Measurements from ENCODE around the gene DBH. TPM values are rescaled to one million over a fixed set of nuclear protein-coding genes. Genes with fewer than 3 reads are reported as not detected.

DBH gene
- total RNA-seq, 1 experiment from 2014 or later: not detected

DNA sequence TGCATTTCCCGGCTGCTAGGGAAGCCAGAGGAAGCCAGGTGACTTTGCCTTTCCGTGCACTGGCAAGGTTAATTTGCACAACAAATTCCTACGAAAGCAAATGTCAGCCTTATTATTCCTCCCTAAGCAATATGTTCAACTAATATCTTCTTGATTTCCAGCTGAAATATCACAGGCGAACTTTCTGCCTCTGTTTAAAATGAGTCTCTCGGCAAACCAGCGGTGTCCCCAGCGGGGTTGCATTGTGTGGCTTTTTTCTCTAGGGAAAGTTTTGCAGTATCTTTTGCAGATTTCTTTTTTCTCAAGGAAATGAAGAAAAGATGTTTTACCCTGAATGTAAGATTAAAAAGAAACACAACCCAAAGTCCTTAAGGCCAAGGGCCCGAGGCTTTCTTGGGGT is 1.9 kb downstream of the DBH start:
- DNase-seq (ENCODE audit: low read depth): no peak
- in situ Hi-C loops (cut with HindIII; ENCODE audit: low pct_unique_long_range_greater_than_20kb, low sequenced_read_pairs): no loop called here

DNA sequence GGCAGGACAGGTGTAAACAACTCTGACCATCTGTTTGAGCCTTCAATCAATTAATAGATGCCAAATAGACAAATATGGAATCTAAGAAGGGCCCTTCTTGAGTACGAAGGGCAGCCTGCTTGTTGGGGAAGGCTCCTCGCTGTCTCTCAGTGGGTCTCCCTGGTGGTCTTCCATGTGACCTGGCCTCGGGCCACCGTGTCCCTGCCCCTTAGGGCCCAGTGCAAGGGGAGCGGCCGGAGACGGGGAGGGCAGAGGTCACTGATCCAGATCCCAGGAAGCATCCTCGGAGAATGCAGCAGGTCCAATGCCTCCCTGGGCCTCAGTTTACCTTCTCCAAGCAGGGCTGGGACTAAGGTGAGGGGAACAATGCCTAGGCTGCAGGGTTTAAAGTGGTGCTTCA is 2.5 kb downstream of the DBH start:
- DNase-seq (ENCODE audit: low read depth): no peak
- in situ Hi-C loops (cut with HindIII; ENCODE audit: low pct_unique_long_range_greater_than_20kb, low sequenced_read_pairs): no loop called here

DNA sequence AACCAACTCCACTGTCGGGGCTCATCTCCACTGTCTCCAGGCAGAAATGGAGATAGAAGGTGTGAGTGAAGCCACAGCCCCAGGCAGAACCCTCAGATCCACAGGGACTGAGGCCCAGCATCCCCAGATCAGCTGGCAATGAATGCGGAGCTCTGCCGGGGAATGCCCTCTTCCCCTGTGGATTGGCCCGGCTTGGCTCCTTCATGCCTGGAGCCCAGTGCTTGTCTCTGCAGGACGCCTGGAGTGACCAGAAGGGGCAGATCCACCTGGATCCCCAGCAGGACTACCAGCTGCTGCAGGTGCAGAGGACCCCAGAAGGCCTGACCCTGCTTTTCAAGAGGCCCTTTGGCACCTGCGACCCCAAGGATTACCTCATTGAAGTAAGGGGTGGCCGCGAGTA is 3.5 kb downstream of the DBH start:
- no peak for DNase-seq (ENCODE audit: low read depth)

DNA sequence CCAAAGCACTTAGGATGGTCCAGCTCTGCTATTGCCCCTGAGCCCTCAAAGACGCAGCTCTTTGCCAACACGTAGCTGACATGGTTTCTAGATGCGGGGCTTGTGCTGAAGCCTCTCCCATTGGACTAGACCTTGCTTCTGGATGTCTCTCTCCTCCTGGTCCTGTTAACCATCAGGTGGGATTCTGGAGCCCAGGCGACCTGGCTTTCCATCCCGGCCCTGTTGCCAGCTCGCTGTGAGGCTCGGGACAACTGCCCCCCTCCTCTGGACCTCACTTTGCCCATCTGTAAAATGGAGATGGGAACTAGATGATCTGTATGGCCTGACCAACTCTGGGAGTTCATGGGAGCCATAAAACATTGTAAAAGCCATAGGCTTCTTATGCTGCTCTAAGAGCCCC is 4.0 kb downstream of the DBH start:
- in situ Hi-C loops (cut with HindIII; ENCODE audit: low pct_unique_long_range_greater_than_20kb, low sequenced_read_pairs): no loop called here
- no peak for DNase-seq (ENCODE audit: low read depth)

More for the DNA sequence above, 3.5 kb downstream of the DBH start:
- in situ Hi-C loops (cut with HindIII; ENCODE audit: low pct_unique_long_range_greater_than_20kb, low sequenced_read_pairs): no loop called here

DNA sequence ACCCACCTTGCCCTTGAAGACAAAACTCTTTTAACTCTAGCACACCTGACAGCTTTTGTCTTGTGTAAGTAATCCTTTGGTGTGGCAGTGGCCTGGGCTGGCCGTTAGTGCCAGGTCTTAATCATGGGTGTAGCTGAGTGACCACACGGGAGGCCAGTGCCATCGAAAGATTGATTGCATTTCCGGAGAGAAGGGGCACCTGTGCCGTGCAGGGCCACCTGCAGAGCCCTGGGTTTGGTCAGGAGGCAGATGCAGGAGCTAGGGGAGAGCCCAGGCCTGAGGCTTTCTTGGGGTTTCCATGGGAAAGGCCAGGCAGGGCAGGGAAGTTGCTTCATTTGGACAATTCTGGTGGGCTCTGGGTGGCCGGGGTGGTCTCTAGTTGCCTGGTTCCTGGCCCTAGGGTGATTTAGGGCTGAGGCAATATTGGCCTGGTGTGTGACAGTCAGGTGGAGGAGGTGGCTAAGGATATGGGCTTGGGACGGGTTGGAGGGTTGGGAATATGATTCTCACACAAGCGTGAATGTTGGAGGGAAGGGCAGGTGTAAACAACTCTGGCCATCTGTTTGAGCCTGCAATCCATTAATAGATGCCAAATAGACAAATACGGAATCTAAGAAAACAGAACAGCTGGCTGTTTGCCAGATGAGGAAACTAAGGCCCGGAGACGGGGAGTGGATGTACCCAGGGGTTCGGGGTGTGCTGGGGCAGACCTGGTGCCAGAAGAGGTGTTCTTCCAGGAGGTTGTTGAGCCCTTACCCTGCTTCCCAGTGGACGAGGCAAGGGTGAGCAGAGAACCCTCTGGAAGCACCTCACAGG is 4.6 kb downstream of the DBH start:
- no peak for DNase-seq (ENCODE audit: low read depth)
- in situ Hi-C loops (cut with HindIII; ENCODE audit: low pct_unique_long_range_greater_than_20kb, low sequenced_read_pairs): no loop called here

DNA sequence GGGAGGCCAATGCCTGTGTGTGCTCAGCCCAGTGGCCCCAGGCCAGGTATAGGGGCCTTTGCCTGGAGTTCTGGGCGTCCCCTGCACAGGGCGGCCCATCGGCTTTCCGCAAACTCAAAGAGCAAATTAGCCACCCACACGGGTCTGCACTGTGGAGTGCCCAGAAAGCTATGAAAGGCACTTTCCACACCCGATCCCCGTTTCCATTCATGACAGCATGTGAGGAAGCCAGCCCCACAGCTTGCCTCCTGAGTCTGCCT is 5.2 kb downstream of the DBH start:
- in situ Hi-C loops (cut with HindIII; ENCODE audit: low pct_unique_long_range_greater_than_20kb, low sequenced_read_pairs): no loop called here
- DNase-seq (ENCODE audit: low read depth): no peak

DNA sequence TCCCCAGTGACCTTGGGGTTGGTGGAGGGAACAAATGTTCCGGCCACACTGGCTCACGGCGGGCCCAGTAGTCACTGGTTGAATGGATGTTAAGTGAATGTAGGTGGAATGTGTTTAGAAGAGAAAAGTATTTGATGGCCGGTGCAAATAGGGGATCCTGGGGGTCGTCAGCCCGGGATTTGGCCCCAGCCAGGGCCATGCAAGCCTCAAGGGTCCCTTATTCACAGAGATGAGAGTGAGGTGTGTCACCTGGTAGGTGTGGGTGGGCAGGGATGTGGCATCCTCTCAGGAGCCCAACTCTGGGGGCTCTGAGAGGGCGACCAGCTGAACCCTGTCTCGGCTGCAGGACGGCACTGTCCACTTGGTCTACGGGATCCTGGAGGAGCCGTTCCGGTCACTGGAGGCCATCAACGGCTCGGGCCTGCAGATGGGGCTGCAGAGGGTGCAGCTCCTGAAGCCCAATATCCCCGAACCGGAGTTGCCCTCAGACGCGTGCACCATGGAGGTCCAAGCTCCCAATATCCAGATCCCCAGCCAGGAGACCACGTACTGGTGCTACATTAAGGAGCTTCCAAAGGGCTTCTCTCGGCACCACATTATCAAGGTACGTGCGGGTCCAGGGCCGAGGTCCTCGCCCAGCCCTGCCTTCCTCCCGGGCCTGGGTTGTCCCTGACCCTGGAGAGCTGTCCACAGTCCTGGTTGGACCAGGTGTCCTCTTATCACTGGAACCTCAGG is 5.9 kb downstream of the DBH start:
- DNase-seq (ENCODE audit: low read depth): no peak
- in situ Hi-C loops (cut with HindIII; ENCODE audit: low pct_unique_long_range_greater_than_20kb, low sequenced_read_pairs): no loop called here

DNA sequence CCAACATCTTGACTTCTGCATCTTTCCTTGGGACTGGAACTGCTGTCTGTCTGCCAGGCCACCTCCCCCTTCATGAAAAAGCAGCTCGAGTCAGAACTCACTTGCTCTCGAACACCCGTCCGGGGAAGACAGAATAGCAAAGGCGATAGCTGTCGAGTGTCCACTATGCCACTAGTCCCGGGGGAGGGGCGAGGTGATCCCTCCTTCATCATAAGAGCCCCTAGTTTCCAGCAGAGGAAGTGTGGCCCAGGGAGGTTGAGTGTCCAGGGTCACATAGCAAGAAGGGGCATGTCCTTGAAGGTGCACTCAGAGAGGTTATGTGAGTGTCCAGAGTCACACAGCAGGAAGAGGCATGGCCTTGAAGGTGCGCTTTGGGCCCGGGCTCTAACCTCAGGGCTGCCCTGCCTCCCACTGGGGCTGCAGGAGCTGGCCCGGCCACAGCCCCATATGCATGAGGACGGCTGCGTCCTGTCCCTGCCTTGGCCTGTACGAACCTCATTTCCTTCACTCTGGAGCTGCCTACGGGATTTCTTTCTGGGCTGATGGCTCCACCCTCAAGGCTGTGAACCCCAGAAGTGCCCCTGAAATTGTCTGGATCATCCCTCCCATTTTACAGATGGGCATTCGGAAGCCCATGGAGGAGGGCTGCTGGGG is 6.7 kb downstream of the DBH start:
- DNase-seq (ENCODE audit: low read depth): no peak
- in situ Hi-C loops (cut with HindIII; ENCODE audit: low pct_unique_long_range_greater_than_20kb, low sequenced_read_pairs): no loop called here

DNA sequence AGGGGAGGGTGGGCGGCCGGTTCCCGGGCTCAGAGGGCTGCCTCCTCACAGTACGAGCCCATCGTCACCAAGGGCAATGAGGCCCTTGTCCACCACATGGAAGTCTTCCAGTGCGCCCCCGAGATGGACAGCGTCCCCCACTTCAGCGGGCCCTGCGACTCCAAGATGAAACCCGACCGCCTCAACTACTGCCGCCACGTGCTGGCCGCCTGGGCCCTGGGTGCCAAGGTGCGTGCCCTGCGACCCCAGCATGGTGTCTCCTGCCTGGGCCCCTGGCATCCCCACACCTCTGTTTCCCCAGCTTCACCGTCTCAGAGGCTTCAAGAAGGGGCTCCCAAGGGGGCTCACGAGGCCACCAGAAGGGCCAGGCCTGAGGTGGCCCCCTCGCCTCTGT is 7.2 kb downstream of the DBH start:
- in situ Hi-C loops (cut with HindIII; ENCODE audit: low pct_unique_long_range_greater_than_20kb, low sequenced_read_pairs): no loop called here
- DNase-seq (ENCODE audit: low read depth): no peak

DNA sequence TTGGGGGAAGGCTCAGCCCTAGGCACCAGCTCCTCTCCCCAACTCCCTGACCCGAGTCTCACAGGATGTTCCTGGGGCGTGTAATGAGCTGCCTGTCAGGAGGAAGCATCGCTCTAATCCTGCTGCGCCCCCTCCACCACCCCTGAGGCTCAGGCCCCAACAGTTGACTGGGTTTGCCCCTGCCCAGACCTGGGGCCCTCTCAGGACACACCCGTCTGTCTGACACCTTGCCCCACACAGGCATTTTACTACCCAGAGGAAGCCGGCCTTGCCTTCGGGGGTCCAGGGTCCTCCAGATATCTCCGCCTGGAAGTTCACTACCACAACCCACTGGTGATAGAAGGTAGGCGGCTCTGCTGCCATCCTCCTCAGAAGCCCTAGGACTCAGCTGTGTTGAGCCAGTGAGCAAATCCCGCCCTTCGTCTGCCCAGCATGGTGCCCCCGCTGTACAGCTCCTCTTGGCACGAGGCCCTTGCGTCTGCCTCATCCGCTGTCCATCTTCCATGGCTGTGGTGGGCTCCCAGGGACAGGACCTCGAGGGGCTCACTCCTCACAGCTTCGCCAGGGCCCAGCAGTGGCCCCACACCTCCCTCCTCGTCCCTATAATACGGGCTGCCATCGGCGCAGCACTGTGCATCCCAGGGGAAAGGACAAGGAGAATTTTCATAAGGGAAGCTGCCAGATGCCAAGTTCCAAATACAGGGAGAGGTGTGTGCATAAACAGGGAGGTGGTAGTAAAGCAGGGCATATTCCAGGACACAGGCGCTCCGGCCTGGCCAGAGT is 8.0 kb downstream of the DBH start:
- in situ Hi-C loops (cut with HindIII; ENCODE audit: low pct_unique_long_range_greater_than_20kb, low sequenced_read_pairs): no loop called here
- DNase-seq (ENCODE audit: low read depth): no peak

DNA sequence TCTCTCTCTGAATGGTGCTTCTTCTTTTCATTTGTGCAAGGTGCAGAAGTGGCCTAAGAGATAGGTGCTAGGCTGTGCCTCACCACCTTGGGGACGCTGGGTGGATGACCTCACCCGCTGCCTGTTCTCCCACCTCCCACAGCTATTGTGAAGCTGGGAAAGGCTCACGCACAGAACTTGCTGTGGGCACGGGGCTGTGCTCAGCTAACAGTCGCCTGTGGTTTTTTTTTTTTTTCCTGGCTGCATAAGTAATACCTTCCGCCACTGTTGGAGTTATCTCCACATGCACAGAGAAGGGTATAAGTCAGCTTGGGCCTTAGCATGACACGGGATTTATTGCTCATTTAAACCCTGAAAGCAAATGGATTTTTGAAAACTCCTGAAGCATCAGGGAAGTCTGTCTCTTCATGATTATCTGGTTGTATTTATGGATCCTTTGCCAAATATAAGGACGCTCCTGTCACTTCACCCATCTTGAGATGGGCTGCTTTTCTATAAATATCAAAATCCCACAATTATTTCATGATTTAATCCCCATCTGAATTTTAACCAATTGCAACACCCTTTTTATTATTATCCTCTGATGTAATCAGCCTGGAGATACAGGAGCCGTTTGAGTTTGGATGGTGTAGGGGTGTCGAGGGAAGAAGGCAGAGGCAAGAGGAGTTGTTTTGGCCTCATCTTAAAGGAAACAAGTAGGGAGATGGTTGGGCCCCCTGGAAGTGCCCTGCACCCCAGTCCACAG is 9.0 kb downstream of the DBH start:
- DNase-seq (ENCODE audit: low read depth): no peak
- in situ Hi-C loops (cut with HindIII; ENCODE audit: low pct_unique_long_range_greater_than_20kb, low sequenced_read_pairs): no loop called here

DNA sequence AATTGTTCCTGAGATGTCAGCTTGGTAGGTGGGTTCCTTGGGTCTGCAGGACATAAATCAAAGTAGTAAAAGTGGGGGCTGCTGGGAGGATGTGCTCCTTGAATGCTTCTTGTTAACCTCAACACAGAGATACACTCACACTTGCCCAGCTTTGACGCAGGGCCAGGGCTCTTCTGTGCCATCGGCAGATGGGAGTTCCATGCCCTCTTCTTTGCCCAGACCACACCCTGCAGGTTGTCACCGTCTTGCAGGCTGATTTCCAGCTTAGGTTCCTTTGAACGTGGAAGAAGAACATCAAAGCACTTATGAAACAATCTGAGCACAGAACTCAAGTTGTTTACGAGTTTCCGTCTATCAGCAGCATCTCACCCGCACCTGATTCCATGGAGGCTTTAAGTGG is 11.0 kb downstream of the DBH start:
- no peak for DNase-seq (ENCODE audit: low read depth)
- in situ Hi-C loops (cut with HindIII; ENCODE audit: low pct_unique_long_range_greater_than_20kb, low sequenced_read_pairs): no loop called here

DNA sequence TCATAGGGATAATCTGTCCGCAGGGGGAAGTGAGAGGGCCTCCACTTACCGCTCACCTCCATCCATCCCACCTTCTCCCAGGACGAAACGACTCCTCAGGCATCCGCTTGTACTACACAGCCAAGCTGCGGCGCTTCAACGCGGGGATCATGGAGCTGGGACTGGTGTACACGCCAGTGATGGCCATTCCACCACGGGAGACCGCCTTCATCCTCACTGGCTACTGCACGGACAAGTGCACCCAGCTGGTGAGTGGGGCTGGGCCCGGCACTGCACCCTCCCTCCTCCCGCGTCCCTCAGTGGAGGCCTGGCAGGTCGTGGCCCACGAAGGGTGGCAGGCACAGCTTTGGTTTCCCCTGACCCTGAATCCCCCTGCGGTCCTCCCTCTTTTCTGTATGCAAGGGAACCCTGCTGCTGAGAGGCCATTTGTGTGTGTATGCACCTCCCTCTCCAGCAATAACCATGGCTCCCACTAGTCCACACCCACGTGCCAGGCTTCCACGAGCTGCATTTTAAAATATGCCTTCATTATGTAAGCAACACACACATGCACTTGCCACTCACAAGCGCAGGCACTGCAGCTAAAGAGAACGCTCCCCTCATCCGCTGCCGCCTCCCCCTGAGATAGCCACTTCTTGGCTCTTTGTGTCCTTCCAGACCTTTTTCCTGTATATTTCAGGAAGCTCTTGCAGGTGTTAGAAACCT is 11.8 kb downstream of the DBH start:
- no peak for DNase-seq (ENCODE audit: low read depth)
- in situ Hi-C loops (cut with HindIII; ENCODE audit: low pct_unique_long_range_greater_than_20kb, low sequenced_read_pairs): no loop called here

DNA sequence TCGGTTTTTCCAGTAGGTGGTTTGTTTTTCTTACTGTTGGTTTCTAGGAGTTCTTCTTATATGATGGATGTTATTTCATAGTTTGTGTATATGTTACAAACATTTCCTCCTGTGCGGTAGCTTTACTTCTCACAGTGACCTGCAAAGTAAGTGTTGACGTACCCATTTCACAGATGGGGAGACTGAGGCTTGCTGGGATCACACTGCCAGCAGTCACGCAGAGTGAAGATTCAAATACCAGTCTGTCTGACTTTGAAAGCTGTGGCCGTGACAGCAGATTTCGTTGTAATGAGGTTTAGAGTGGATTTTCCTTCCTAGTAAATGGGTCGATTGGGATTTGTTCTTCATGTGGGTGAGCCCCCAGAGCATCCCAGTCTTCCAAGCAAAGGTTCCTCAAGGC is 13.0 kb downstream of the DBH start:
- in situ Hi-C loops (cut with HindIII; ENCODE audit: low pct_unique_long_range_greater_than_20kb, low sequenced_read_pairs): no loop called here
- DNase-seq (ENCODE audit: low read depth): no peak

DNA sequence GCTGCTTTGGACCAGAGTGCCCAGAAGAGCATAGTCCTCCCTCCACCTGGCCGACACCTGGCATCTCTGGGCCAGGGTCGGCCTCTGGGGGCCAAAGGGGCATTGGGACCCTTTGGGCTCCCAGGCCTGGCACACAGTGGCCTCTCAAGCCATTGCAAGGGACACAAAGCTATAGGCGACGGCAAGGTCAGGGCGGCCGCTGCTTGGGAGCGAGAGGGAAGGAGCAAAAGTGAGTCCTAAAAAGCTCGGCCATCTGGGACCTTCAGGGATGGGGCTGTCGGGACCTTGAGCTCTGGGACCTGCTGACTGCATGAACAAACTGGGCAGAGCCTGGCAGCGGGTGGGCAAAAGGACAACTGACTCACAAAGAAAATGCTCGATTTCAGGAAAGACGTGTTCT is 13.9 kb downstream of the DBH start:
- no peak for DNase-seq (ENCODE audit: low read depth)
- in situ Hi-C loops (cut with HindIII; ENCODE audit: low pct_unique_long_range_greater_than_20kb, low sequenced_read_pairs): no loop called here

DNA sequence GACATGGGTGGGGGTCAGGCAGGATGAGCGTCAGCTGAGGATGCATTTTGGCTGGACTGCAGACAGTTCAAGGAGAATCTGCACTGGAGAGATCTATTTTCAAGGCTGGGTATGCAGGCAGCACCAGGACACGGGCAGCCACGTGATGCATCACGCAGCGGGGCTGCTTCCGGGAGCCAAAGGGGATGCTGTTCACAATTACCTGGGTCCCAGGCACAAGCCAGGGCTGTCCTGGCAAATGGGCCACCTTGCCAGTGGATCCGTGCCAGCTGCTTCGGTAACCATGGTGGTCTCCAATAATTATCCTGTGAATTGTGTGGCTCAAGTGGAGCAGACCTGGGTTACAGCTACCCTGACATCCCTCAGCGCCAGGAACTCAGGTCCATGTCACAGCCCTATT is 17.5 kb downstream of the DBH start:
- DNase-seq (ENCODE audit: low read depth): no peak
- in situ Hi-C loops (cut with HindIII; ENCODE audit: low pct_unique_long_range_greater_than_20kb, low sequenced_read_pairs): no loop called here

DNA sequence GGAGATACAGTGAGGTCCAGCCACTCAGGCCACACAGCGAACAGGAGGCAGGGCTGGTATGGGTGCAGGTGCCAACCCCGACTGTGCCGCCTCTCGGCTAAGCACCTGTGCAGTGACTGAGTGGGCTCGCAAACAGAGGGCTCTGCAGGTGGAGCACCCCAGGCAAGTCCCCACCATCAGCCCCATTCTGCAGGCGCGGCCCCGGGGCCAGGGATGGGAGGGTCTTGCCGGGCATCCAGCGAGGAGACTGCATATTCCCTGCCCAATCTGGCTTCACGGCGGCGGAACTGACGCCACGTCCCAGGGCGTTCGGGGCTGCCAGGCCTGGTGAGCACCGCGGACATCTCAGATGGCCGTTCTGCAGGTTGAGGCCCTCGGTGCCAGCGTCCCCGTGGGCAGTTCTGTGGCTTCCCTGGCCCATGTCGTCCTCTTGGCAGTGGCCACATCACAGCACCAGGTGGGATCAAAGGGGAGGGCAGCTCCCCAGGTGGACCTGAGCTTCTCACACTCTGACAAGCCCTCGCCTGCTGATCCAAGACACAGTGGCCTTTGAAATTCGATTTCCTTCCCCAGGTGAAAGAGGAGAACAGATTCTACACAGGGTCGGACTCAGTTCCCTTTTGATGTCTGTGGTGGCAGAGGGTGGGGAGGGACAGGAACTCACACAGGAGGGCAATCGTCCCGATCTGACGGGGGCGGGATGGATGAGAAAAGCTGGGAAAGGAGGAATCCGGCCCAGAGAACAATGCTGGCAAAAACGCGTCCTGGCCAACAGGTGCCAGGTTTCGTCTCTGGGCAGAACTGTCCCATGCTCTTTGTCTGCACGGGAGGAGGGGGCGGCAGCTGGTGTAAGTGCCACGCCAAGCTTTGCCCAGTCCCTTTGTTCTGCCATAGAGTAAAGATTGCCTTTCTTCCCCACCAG is 18.8 kb downstream of the DBH start:
- in situ Hi-C loops (cut with HindIII; ENCODE audit: low pct_unique_long_range_greater_than_20kb, low sequenced_read_pairs): no loop called here
- no peak for DNase-seq (ENCODE audit: low read depth)

Data from Caki2 (cell line).